Activated naive CD4-positive, alpha-beta T cell treated with anti-CD3 and anti-CD28 coated beads, Interleukin-2, amount 10 ng/mL, durations not matched to agents 7 days and 5 days (primary cell): ENCODE data around the gene ARHGEF28.

ENCODE experiments used
- CTCF ChIA-PET: fragments of 350-600 bp; sonication (Branson Sonifier 250); formaldehyde crosslinking; loops from one replicate; lab custom pipeline; 2021; ENCODE audit warnings: antibody characterized with exemption; lab: Charles Lee
- DNase-seq: peaks from one replicate; pipeline ENCODE4 v3.0.0-alpha.2; 2020
- H3K27ac Mint-ChIP-seq: one replicate; pipeline ENCODE4 v1.8.0; 2021; ENCODE audit warnings: mild to moderate bottlenecking, moderate library complexity, mixed read lengths
- H3K27me3 Mint-ChIP-seq: one replicate; pipeline ENCODE4 v1.8.0; 2021; ENCODE audit warnings: mild to moderate bottlenecking, mixed read lengths
- H3K36me3 Mint-ChIP-seq: one replicate; pipeline ENCODE4 v1.8.0; 2021; ENCODE audit warnings: mixed read lengths
- H3K4me1 Mint-ChIP-seq: one replicate; pipeline ENCODE4 v1.8.0; 2021; ENCODE audit warnings: mixed read lengths
- H3K4me3 Mint-ChIP-seq: one replicate; pipeline ENCODE4 v1.8.0; 2021; ENCODE audit warnings: mild to moderate bottlenecking, moderate library complexity, mixed read lengths
- H3K9me3 Mint-ChIP-seq: one replicate; pipeline ENCODE4 v1.8.0; 2021; ENCODE audit warnings: mixed read lengths

The ARHGEF28 gene

DNA sequence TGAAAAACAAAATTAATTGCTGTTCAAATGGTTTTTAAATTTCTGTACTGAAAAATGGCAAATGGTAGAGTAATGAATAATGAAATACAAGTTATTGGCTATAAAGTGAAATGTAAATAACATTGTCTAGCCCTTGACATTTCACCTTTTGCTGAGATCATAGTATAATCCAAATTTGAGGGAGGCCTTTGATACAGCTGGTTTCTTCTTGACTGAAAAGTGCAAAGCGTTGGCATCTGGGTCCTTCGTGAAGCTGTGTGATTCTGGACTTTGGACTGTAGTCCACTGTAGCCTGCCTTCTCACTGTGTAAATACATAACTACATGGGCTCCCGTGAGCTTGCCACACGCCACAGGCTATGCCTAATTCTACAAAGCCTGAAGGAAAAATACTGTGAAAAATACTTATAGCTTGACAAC lies 52.3 kb downstream of the ARHGEF28 start:
- no peak overlapping the region for H3K27ac Mint-ChIP-seq
- no peak for DNase-seq
- H3K4me3 Mint-ChIP-seq: no peak overlapping the region
- H3K4me1 Mint-ChIP-seq: no peaks in the 10 kb centered on the region
- H3K27me3 Mint-ChIP-seq: no peaks in the 10 kb centered on the region
- H3K36me3 Mint-ChIP-seq: no peaks in the 10 kb centered on the region
- CTCF ChIA-PET: no interaction called here
- H3K9me3 Mint-ChIP-seq: no peaks in the 10 kb centered on the region

DNA sequence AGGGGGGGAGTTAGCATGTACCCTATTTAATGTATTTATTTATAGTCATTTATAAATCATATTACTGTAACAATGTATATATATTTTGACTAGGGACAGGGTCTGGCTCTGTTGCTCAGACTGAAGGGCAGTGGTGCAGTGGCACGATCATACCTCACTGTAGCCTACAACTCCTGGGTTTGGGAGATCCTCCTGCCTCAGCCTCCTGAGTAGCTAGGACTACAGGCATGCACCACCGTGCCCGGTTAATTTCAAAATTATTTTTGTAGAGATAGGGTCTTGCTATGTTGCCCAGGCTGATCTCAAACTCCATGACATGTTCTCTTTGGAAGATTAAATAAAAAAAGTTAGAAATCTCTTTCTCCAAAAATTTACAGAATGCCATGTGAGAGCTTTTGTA lies 52.8 kb downstream of the ARHGEF28 start:
- no peaks in the 10 kb centered on the region for H3K27me3 Mint-ChIP-seq

DNA sequence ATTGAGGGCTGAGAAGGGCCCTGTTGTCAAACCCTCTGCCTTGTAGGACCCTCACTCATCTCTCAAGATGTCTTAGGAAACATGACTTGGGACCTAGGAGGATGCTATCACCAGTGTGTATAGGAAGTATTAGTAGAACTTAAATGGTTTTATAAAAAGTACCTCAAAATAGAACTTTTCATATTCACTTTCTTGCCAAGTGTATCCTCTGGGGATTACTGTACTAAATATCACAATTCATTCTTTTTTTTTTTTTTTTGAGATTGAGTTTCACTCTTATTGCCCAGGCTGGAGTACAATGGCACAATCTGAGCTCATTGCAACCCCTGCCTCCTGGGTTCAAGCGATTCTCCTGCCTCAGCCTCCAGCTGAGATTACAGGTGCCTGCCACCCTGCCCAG lies 56.2 kb downstream of the ARHGEF28 start:
- no peak overlapping the region for H3K4me3 Mint-ChIP-seq
- H3K9me3 Mint-ChIP-seq: no peaks in the 10 kb centered on the region
- CTCF ChIA-PET: no interaction called here

More for the DNA sequence above, 52.8 kb downstream of the ARHGEF28 start:
- H3K4me1 Mint-ChIP-seq: no peaks in the 10 kb centered on the region
- no peaks in the 10 kb centered on the region for H3K9me3 Mint-ChIP-seq
- CTCF ChIA-PET: no interaction called here
- no peak overlapping the region for H3K27ac Mint-ChIP-seq
- no peaks in the 10 kb centered on the region for H3K36me3 Mint-ChIP-seq
- no peak for DNase-seq
- no peak overlapping the region for H3K4me3 Mint-ChIP-seq

DNA sequence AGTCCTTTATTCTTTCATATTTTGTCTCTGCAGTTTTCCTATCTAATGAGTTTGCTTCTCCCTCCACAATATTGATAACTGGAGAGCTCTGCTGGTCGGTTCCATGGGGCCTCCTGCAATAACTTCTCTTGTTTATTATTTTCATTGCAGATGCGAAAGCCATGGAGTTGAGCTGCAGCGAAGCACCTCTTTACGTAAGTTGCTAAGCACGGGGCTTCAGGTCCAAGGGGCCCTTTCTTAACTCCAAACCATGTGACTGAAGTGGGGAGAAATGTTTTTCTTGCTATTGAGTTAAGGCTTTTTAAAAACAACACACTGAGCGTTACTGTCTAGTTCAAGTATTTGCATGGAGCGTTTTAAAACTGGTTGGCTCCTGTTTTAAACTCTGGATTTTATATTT lies 58.7 kb downstream of the ARHGEF28 start:
- no peaks in the 10 kb centered on the region for H3K36me3 Mint-ChIP-seq
- no peak overlapping the region for H3K27ac Mint-ChIP-seq
- CTCF ChIA-PET: no interaction called here
- no peak for DNase-seq
- peaks cover 12% of the 10 kb centered on the region for H3K27me3 Mint-ChIP-seq
- no peak overlapping the region for H3K4me3 Mint-ChIP-seq
- no peaks in the 10 kb centered on the region for H3K4me1 Mint-ChIP-seq
- no peaks in the 10 kb centered on the region for H3K9me3 Mint-ChIP-seq

More for the DNA sequence above, 56.2 kb downstream of the ARHGEF28 start:
- DNase-seq: no peak
- Mint-ChIP-seq H3K36me3 (no peaks in the 10 kb centered on the region), H3K27me3 (peaks cover 6% of the 10 kb centered on the region), H3K4me1 (no peaks in the 10 kb centered on the region), H3K27ac (no peak overlapping the region)

DNA sequence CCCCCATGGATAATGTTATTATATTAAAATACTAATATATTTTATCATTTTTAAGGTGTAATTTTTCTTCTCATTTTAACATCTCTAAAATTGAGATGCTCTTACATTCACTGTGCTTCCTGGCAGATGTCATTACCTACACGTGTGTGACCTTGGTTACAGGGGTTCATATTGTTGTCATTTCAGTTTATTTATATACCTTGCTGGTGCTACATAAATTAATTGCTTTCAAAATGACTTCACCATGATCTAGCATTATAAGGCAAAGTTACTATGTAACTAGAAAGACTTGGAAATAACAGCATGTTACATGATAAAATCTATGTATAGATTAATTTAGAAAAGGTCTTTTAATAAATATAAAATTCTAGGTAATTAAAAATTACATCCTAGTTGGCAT lies 60.9 kb downstream of the ARHGEF28 start:
- Mint-ChIP-seq H3K27ac (no peak overlapping the region), H3K4me3 (no peak overlapping the region), H3K36me3 (no peaks in the 10 kb centered on the region), H3K9me3 (no peaks in the 10 kb centered on the region), H3K27me3 (peaks cover 16% of the 10 kb centered on the region), H3K4me1 (no peaks in the 10 kb centered on the region)
- CTCF ChIA-PET: no interaction called here
- DNase-seq: no peak

DNA sequence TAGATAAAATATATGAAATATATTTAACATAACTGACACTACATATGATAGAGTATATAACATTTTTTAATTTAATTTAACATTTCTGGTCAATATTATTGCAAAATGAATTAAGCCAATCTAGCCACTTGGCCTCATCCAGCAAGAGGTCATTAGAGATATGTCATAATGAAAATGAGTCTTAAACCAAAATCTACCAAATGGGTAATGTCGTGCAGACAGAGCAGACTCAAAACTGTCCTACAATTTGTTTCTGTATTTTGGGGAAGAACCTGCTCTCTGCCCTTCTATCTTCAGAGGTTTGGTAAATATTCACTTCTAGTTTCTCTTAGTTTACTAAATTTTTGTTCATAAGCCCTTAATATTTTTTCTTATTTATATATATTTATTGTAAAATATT lies 61.4 kb downstream of the ARHGEF28 start:
- Mint-ChIP-seq H3K36me3 (no peaks in the 10 kb centered on the region), H3K4me3 (no peak overlapping the region), H3K27me3 (peaks cover 16% of the 10 kb centered on the region), H3K4me1 (no peaks in the 10 kb centered on the region), H3K27ac (no peak overlapping the region), H3K9me3 (no peaks in the 10 kb centered on the region)
- CTCF ChIA-PET: no interaction called here
- DNase-seq: no peak

DNA sequence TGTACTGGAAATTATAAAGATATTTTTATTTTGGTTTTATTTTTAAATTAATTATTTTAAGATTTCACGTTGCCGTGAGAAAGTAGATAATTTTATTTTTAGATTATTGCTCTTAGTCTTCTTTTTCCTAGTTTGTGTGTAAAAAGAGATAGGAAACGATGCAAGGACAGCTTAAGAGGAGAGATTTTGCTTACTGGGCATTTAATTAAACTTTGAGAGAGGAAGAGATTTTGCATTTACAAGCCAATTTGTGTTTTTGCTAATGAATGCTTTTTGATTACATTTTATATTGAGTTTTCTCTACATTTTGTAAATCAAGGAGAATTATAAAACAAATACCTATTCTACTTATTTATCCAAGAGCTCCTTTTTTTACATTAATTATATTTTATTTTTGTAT lies 64.0 kb downstream of the ARHGEF28 start:
- H3K27ac Mint-ChIP-seq: no peak overlapping the region
- H3K4me3 Mint-ChIP-seq: no peak overlapping the region
- CTCF ChIA-PET: no interaction called here
- no peaks in the 10 kb centered on the region for H3K4me1 Mint-ChIP-seq
- H3K9me3 Mint-ChIP-seq: no peaks in the 10 kb centered on the region
- DNase-seq: no peak
- H3K27me3 Mint-ChIP-seq: peaks cover 16% of the 10 kb centered on the region
- no peaks in the 10 kb centered on the region for H3K36me3 Mint-ChIP-seq

DNA sequence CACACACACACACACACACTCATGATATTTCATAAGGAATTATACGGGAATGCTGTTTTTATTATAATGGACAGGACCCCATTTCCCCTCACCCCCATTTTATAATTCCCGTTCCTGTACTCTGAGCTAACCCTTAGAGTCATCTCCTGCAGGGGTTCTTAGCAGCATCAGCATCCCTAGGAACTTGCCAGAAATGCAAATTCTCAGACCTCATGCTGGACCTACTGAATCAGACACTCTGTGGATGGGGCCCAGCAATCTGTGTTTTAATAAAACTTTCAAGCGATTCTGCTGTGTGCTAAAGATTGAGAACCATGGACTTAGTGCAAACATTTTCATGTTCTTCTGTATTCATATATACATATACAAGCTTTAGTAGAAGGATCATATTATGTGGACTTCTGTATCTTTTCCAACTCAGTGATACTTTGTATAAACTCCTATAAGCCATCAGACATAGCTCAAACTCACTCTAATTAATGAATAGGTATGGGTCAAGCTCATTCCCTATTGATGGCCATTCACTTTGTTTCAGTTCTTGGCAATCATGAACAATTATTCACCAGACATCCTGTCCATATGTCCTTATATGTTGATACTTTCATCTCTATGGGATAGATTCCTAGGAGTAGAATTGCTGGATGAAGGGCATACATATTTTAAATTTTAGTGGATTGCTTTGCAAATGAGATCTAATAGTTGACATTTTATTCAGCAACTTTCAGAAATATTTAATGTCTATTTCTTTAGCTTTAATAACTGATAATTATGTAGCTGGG lies 65.5 kb downstream of the ARHGEF28 start:
- DNase-seq: no peak
- Mint-ChIP-seq H3K27me3 (peaks cover 10% of the 10 kb centered on the region), H3K27ac (no peak overlapping the region), H3K9me3 (no peaks in the 10 kb centered on the region), H3K4me3 (no peak overlapping the region), H3K4me1 (no peaks in the 10 kb centered on the region), H3K36me3 (no peaks in the 10 kb centered on the region)
- CTCF ChIA-PET: interaction anchor here (3.8 kb wide), 1 partner anchor 101 kb away, joined by 24 read pairs; no protein-coding TSS in a partner anchor

DNA sequence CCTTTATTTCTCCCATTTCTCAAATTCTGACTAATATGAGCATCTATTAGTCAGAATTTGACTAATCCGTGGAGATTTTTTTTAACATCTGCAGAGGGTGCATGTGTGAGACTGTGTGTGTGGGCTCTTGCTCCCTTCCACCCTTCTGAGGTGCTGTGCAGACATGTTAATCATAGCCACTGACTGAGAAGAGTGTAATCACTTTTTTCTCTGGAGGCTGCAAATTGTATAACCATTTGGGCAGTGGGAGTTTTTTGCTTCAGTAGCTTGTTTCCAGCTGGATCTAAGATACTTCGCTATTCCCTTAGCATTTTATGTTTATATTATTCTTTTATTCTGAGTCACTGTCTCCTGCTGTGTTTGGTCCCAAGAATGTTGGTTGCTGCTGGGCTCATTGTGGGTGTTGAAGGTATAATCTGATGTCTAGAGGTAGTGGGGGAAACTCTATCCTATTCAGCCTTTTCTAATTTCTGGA lies 66.2 kb downstream of the ARHGEF28 start:
- Mint-ChIP-seq H3K9me3 (no peaks in the 10 kb centered on the region), H3K4me3 (no peak overlapping the region), H3K36me3 (no peaks in the 10 kb centered on the region), H3K27me3 (peaks cover 10% of the 10 kb centered on the region), H3K27ac (no peak overlapping the region), H3K4me1 (no peaks in the 10 kb centered on the region)
- CTCF ChIA-PET: interaction anchor here (3.8 kb wide), 1 partner anchor 101 kb away, joined by 24 read pairs; no protein-coding TSS in a partner anchor
- no peak for DNase-seq

DNA sequence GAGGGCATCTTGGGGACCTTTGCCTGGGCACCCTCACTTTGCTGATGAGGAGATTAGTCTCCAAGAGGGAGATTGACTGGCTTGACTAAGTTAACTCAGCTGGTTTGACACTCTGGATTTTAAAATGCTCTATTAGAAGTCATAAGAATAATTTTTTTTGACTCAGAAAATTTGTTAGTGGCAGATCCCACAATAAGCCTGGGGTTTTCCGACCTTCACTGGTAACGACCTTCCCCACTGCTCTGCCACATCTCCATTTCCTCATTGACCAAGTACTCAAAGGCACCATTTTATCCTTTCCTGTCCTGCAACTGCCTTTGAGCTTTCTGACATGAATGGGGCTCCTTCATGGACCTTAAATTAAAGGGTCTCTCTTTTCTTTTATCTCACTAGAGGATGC lies 67.0 kb downstream of the ARHGEF28 start:
- CTCF ChIA-PET: interaction anchor here (3.8 kb wide), 1 partner anchor 102 kb away, joined by 24 read pairs; no protein-coding TSS in a partner anchor
- no peak overlapping the region for H3K4me3 Mint-ChIP-seq

DNA sequence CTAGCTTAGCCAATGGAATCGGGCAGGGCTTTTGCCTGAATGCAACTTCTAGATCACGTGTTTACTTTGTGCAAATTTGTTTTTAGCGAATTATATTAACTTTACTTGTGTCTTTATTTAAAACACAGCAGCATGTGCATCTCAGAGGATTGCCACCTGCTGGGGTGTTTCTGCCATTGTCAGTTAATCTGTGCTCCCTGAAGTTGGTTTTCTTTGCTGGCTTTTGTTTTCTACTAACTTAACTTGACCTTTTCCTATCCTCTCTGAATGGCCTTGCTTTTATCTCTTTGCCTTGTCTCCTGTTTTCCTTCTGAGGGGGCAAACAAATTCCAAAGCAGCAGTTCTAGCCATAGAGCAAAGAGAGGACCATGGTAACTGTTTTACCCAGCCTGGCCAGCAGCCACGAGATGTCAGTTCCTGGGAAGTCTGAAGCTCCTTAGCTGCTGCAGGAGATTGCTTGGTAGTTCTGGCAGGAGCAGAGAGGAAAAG lies 67.6 kb downstream of the ARHGEF28 start:
- Mint-ChIP-seq H3K27me3 (peaks cover 10% of the 10 kb centered on the region), H3K4me1 (no peaks in the 10 kb centered on the region), H3K36me3 (no peaks in the 10 kb centered on the region), H3K9me3 (no peaks in the 10 kb centered on the region), H3K27ac (no peak overlapping the region), H3K4me3 (no peak overlapping the region)
- DNase-seq: no peak
- CTCF ChIA-PET: interaction anchor here (3.8 kb wide), 1 partner anchor 103 kb away, joined by 24 read pairs; no protein-coding TSS in a partner anchor

More for the DNA sequence above, 67.0 kb downstream of the ARHGEF28 start:
- DNase-seq: no peak
- Mint-ChIP-seq H3K9me3 (no peaks in the 10 kb centered on the region), H3K27me3 (peaks cover 10% of the 10 kb centered on the region), H3K27ac (no peak overlapping the region), H3K4me1 (no peaks in the 10 kb centered on the region), H3K36me3 (no peaks in the 10 kb centered on the region)

DNA sequence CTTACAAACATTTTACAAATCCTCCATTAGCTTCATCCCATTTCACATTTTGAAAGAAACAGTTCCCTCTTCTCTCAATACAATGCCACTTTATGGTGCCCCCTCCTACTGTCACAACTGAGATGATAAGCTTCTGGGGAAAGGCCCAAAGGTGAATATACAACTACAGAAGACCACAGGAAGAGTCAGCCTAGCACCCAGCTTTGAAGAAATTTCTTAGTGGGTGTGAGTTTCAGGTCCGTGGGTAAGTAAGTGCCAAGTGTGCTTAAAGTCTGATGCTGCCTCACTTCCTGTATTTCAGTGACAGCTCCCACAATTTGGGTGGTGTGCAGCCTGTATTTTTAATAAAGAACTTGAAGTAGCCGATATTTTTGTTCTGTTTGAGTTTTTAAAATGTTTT lies 68.1 kb downstream of the ARHGEF28 start:
- Mint-ChIP-seq H3K36me3 (no peaks in the 10 kb centered on the region), H3K4me1 (no peaks in the 10 kb centered on the region), H3K27ac (no peak overlapping the region), H3K9me3 (no peaks in the 10 kb centered on the region), H3K27me3 (peaks cover 11% of the 10 kb centered on the region), H3K4me3 (no peak overlapping the region)
- no peak for DNase-seq
- CTCF ChIA-PET: interaction anchor here (3.8 kb wide), 1 partner anchor 103 kb away, joined by 24 read pairs; no protein-coding TSS in a partner anchor

DNA sequence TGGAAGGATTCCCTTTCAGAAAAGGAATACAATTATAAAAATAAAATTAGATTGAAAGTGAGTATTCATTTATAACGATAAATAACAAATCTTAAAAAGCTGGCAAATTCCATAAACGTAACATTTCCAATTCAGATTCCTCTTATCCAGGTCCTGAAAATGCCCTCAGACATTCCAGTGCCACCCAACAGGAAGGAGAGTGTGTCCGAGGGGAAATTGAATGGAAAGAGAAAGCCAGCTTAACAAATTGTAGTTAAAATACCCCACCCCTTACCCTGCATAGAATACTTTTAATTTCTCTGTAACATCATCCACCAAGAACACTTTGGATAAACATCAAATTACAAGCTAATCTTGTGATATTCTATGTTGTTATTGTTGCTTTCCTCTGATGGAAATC lies 72.0 kb downstream of the ARHGEF28 start:
- Mint-ChIP-seq H3K9me3 (no peaks in the 10 kb centered on the region), H3K27ac (no peak overlapping the region), H3K4me1 (no peaks in the 10 kb centered on the region), H3K36me3 (no peaks in the 10 kb centered on the region), H3K4me3 (no peak overlapping the region), H3K27me3 (peaks cover 4% of the 10 kb centered on the region)
- CTCF ChIA-PET: no interaction called here
- DNase-seq: no peak

DNA sequence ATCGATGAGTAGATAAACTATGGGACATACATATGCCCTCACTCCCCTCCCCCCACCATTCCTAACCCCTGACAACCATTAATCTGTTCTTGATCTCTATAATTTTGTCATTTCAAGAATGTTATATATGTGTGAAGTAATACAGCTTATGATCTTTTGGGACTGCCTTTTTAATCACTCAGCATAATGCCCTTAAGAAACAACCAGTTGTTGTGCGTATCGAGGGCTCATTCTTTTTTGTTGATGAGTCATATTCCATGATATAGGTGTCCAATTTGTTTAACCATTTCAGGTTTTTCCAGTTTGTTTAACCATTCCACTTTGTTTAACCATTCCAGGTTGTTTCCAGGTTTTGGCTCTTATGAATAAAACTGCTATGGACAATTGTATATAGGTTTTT lies 75.6 kb downstream of the ARHGEF28 start:
- Mint-ChIP-seq H3K36me3 (no peaks in the 10 kb centered on the region), H3K9me3 (no peaks in the 10 kb centered on the region), H3K27me3 (peaks cover 4% of the 10 kb centered on the region), H3K4me3 (no peak overlapping the region), H3K4me1 (no peaks in the 10 kb centered on the region), H3K27ac (no peak overlapping the region)
- no peak for DNase-seq
- CTCF ChIA-PET: no interaction called here

DNA sequence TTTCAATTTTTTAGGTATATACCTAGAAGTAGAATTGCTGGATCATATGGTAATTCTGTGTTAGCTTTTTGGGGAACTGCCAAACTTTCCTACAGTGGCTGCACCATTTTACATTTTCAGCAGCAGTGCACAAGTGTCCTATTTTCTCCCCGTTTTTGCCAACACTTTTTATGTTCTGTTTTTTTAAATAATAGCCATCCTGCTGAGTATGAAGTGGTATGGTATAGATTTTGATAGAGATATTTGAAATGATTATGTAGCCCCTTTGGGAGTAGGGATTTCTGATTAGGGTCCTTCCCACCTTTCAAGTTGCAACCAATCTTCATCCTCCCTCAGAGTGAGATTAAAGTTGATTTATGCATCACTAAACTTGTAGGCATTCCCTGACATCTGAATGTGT lies 76.5 kb downstream of the ARHGEF28 start:
- Mint-ChIP-seq H3K36me3 (no peaks in the 10 kb centered on the region), H3K4me1 (no peaks in the 10 kb centered on the region), H3K27ac (no peak overlapping the region), H3K27me3 (peaks cover 4% of the 10 kb centered on the region), H3K4me3 (no peak overlapping the region), H3K9me3 (no peaks in the 10 kb centered on the region)
- no peak for DNase-seq
- CTCF ChIA-PET: no interaction called here
